Gastroesophageal sphincter (tissue), 3 donors: Measurements from ENCODE around the gene HELQ.

Experiments
- EP300 ChIP-seq: sonication (generic); formaldehyde crosslinking; IDR thresholded peaks from one replicate; pipeline ENCODE4 v1.6.1; 2017; ENCODE audit warnings: antibody characterized with exemption, mild to moderate bottlenecking
- POLR2A ChIP-seq, 2 donors: fragments of 450-650 bp; IDR thresholded peaks; one replicate each; pipeline ENCODE4 v1.6.1; 2017; ENCODE audit warnings: antibody characterized with exemption in 2 of 2, mild to moderate bottlenecking in 2 of 2, moderate library complexity in 1 of 2
- TF ChIP-seq, protein P1 (sequence below), 4 experiments: fragments of 200-600 bp in 2 of 4; fragments of 450-650 bp in 2 of 4; sonication (generic) in 1 of 4; IDR thresholded peaks; one replicate each; pipeline ENCODE4 v1.5.1; 2017 to 2019; ENCODE audit warnings: antibody characterized with exemption in 4 of 4, mild to moderate bottlenecking in 2 of 4, moderate library complexity in 2 of 4

DNA sequence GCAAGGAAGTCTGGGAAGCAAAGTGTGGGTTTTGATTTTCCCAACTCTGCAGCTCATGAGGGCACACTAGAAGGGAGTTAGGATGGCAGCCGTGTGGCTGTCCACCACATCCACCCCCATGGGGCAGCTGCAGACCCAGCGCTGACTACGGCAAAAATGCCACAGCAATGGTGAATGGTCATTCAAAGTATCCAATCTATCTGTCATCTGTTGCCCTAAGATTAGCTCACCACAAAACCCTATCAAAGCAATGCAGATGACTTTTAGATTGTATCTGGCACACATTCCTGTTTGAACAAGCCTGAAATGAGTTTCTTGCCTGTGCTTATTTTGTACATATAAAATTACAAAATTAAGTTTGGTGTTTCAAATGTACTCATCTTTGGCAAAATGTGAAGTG is 91.3 kb downstream of the HELQ start:
- TF ChIP-seq, protein P1, sequence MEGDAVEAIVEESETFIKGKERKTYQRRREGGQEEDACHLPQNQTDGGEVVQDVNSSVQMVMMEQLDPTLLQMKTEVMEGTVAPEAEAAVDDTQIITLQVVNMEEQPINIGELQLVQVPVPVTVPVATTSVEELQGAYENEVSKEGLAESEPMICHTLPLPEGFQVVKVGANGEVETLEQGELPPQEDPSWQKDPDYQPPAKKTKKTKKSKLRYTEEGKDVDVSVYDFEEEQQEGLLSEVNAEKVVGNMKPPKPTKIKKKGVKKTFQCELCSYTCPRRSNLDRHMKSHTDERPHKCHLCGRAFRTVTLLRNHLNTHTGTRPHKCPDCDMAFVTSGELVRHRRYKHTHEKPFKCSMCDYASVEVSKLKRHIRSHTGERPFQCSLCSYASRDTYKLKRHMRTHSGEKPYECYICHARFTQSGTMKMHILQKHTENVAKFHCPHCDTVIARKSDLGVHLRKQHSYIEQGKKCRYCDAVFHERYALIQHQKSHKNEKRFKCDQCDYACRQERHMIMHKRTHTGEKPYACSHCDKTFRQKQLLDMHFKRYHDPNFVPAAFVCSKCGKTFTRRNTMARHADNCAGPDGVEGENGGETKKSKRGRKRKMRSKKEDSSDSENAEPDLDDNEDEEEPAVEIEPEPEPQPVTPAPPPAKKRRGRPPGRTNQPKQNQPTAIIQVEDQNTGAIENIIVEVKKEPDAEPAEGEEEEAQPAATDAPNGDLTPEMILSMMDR (IDR thresholded peaks at IDR 0.05), result no peak
- TF ChIP-seq EP300, result no peak
- no peak for TF ChIP-seq POLR2A (IDR thresholded peaks at IDR 0.05)
